Kidney (tissue), 14 donors: ENCODE data around the gene GABBR2. TPM values are rescaled to one million over a fixed set of nuclear protein-coding genes. Genes with fewer than 3 reads are reported as not detected.

Experiments used
- DNase-seq, 5 donors: peaks; one replicate each; pipeline ENCODE4 v3.0.0-alpha.2; 2013 to 2020
- FAIRE-seq: peaks from 2 replicates; lab custom pipeline; 2012; peaks lifted over from hg19 to GRCh38; lab: Jason Lieb, UNC
- H3K27ac ChIP-seq, 2 donors: one replicate each; pipeline ENCODE4 v1.7.0; 2013; ENCODE audit warnings: low read depth in 2 of 2, low read length in 2 of 2, inconsistent platforms in 1 of 2
- H3K27me3 ChIP-seq: one replicate; pipeline ENCODE4 v1.7.1; 2013; ENCODE audit warnings: low read length, inconsistent platforms; ENCODE audit not compliant: control insufficient read depth, insufficient read depth
- H3K36me3 ChIP-seq, 3 donors: one replicate each; pipeline versions ENCODE4 v1.7.0 to v1.7.1; 2013; ENCODE audit warnings: low read length in 3 of 3, control low read depth in 1 of 3, inconsistent platforms in 1 of 3; ENCODE audit not compliant: insufficient read depth in 3 of 3, control insufficient read depth in 2 of 3
- H3K4me1 ChIP-seq, 3 donors: one replicate each; pipeline versions ENCODE4 v1.7.0 to v1.7.1; 2013; ENCODE audit warnings: low read length in 3 of 3, inconsistent platforms in 1 of 3, low read depth in 1 of 3; ENCODE audit not compliant: control insufficient read depth in 2 of 3, insufficient read depth in 2 of 3
- H3K4me3 ChIP-seq, 3 donors: one replicate each; pipeline versions ENCODE4 v1.7.0 to v1.8.1; 2013; ENCODE audit warnings: low read length in 3 of 3, control low read depth in 1 of 3, inconsistent platforms in 1 of 3
- H3K9ac ChIP-seq, 3 donors: one replicate each; pipeline versions ENCODE4 v1.7.0 to v1.7.1; 2013; ENCODE audit warnings: low read length in 3 of 3, control low read depth in 1 of 3, inconsistent platforms in 1 of 3
- H3K9me3 ChIP-seq, 3 donors: one replicate each; pipeline versions ENCODE4 v1.7.0 to v1.7.1; 2013; ENCODE audit warnings: low read length in 3 of 3, control low read depth in 1 of 3, inconsistent platforms in 1 of 3; ENCODE audit not compliant: control insufficient read depth in 2 of 3, insufficient read depth in 1 of 3
- intact Hi-C: fragments of 100-400 bp; cut with DNase I; formaldehyde crosslinking; loops from one replicate; pipeline ENCODE4 v1.11.1; 2022
- polyA plus RNA-seq: library from polyadenylated mRNA; stranded (reverse); fragments of 350-450 nt; fragmentation: Illumina TruSeq; extraction: RNeasy Lipid Tissue Mini Kit (QIAGEN cat#74804); gene quantifications from one replicate; pipeline ENCODE4 v1.2.3, GENCODE V29; 2014; ENCODE audit warnings: low read depth, low replicate concordance; ENCODE audit not compliant: insufficient read depth
- total RNA-seq: library from RNA; stranded (reverse); fragmentation: NEBNext Ultra II Directional; extraction: Animal tissue kit (Norgen Biotek cat#: 25700); gene quantifications from one replicate; pipeline ENCODE4 v1.2.1, GENCODE V29; 2021
- TF ChIP-seq, protein P1 (sequence below): IDR thresholded peaks from 3 replicates; pipeline ENCODE4 v1.5.1; 2012; ENCODE audit warnings: mild to moderate bottlenecking, moderate library complexity, borderline replicate concordance; ENCODE audit not compliant: insufficient read depth; ENCODE audit errors: extremely low read depth
- donor health status: control.
- donor health status: control.
- donor health status: control.
- donor health status: control.
- donor health status: control.
- donor health status: DM: yes; HTN: yes; CAD: no.
- donor health status: Normal renal cell carcinoma (clear cell type).

The GABBR2 gene
- total and polyA plus RNA-seq, 2 donors from 2014 or later = 0.06 TPM; not detected in 1

DNA sequence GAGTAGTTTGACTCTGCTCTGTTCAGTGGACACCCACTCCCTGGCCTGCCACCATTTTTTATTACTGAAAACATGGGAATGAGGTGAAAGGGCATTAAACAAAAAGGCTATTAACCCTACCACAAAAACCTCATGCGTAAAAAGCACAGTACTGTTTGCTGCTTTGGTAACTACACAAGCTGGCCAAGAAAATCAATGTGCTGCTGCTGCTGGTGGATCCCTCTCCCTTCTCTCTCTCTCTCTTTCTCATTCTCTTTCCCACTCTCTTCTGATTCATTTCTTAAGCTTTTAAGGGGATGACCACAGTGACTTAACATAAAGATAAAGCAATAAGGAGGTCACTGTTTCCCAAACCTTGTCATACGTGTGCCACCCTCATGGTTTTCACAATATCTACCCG is 270.1 kb downstream of the GABBR2 start:
- H3K9ac ChIP-seq = no peak overlapping the region
- intact Hi-C loops = no loop called here
- H3K4me3 ChIP-seq = no peak overlapping the region
- no peaks in the 10 kb centered on the region for H3K9me3 ChIP-seq
- no peaks in the 10 kb centered on the region for H3K27me3 ChIP-seq
- no peaks in the 10 kb centered on the region for H3K4me1 ChIP-seq
- FAIRE-seq = no peak
- no peak overlapping the region for H3K27ac ChIP-seq
- TF ChIP-seq, protein P1, sequence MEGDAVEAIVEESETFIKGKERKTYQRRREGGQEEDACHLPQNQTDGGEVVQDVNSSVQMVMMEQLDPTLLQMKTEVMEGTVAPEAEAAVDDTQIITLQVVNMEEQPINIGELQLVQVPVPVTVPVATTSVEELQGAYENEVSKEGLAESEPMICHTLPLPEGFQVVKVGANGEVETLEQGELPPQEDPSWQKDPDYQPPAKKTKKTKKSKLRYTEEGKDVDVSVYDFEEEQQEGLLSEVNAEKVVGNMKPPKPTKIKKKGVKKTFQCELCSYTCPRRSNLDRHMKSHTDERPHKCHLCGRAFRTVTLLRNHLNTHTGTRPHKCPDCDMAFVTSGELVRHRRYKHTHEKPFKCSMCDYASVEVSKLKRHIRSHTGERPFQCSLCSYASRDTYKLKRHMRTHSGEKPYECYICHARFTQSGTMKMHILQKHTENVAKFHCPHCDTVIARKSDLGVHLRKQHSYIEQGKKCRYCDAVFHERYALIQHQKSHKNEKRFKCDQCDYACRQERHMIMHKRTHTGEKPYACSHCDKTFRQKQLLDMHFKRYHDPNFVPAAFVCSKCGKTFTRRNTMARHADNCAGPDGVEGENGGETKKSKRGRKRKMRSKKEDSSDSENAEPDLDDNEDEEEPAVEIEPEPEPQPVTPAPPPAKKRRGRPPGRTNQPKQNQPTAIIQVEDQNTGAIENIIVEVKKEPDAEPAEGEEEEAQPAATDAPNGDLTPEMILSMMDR = no peak
- peak in 1 of 5 donors; percentile 10 for DNase-seq
- H3K36me3 ChIP-seq = no peaks in the 10 kb centered on the region

DNA sequence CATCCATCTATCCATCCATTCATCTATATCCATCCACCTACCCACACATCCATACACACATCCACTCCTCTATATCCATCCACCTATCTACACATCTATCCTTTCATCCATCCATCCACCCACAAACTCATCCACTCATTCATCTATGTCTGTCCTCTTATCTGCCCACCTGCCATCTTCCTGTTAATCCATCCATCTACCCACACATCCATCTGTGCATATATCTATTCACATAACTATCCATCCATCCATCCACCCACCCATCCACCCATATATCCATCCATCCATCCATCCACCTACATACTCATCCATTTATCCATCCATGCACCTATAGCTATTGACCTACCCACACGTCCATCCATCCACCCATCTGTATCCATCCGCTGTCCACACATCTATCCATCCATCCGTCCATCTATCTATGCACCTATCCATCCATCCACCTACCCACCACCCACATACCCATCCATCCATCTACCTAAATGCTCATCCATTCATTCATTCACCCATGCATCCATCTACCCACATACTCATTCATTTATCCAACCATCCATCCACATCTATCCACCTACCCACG is 271.2 kb downstream of the GABBR2 start:
- H3K27me3 ChIP-seq = no peaks in the 10 kb centered on the region
- DNase-seq (no peak), FAIRE-seq (no peak)
- TF ChIP-seq, protein P1 = no peak
- no peaks in the 10 kb centered on the region for H3K9me3 ChIP-seq
- H3K4me1 ChIP-seq = no peaks in the 10 kb centered on the region
- intact Hi-C loops = no loop called here
- no peaks in the 10 kb centered on the region for H3K36me3 ChIP-seq
- no peak overlapping the region for H3K4me3 ChIP-seq
- no peak overlapping the region for H3K9ac ChIP-seq
- H3K27ac ChIP-seq = no peak overlapping the region

DNA sequence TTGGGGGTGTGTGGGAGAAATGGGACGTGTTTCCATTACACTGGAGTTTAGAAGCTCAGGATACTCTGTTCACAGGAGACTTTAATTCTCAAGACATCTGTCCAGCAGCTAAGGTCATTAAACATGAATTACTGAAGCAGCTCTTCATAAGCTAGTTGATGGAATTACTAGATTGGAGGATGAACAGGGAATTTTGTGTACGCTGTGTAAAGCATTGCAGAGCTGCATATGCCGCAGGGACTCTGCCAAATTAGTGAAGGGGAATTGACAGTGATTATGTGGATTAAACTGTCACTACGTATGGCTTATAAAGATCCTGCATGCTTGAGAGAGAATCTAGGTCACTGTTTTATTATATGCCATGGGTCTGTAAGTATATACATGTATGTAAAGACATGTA is 275.8 kb downstream of the GABBR2 start:
- Histone ChIP-seq H3K27ac (no peak overlapping the region), H3K9ac (no peak overlapping the region), H3K27me3 (no peaks in the 10 kb centered on the region), H3K9me3 (no peaks in the 10 kb centered on the region), H3K4me3 (no peak overlapping the region), H3K4me1 (no peaks in the 10 kb centered on the region), H3K36me3 (no peaks in the 10 kb centered on the region)
- DNase-seq (no peak), FAIRE-seq (no peak)
- intact Hi-C loops = no loop called here
- TF ChIP-seq, protein P1 = no peak

DNA sequence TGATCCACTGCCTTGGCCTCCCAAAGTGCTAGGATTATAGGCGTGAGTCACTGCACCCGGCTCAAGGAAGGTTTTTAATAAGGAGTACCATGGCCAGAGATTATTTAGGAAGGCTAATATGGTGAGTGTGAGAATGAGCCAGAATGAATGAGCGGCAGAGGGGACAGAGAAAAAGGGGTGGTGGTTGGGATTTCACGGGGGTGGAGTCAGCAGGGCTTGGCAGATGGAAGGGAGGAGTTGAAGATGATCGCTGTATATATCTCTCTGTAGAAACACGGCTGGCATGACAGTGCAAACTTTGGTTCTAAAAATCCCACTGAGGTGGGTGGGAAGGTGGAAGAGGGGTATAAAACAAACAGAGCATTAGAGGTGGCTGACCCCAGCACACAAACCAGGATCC is 276.6 kb downstream of the GABBR2 start:
- no peak for FAIRE-seq

More for the DNA sequence above, 276.6 kb downstream of the GABBR2 start:
- Histone ChIP-seq H3K4me3 (no peak overlapping the region), H3K9ac (no peak overlapping the region), H3K4me1 (no peaks in the 10 kb centered on the region), H3K9me3 (no peaks in the 10 kb centered on the region), H3K27ac (no peak overlapping the region), H3K36me3 (no peaks in the 10 kb centered on the region), H3K27me3 (no peaks in the 10 kb centered on the region)
- TF ChIP-seq, protein P1 = no peak
- no peak for DNase-seq
- intact Hi-C loops = no loop called here
